Measurements from ENCODE around the gene ALLC. TPM values are rescaled to one million over a fixed set of nuclear protein-coding genes. Genes with fewer than 3 reads are reported as not detected.

ALLC gene
- total and polyA plus RNA-seq, 8 donors: not detected

GRCh38 chr2:3674066-3674845 lies 16.3 kb downstream of the ALLC start:
- intact Hi-C loops (cut with DNase I; ENCODE audit: low total_unique reads): no loop called here
- H3K4me3 ChIP-seq: no peak overlapping the region
- H3K4me1 ChIP-seq: no peaks in the 10 kb centered on the region
- TF ChIP-seq POLR2AphosphoS5 (IDR thresholded peaks at IDR 0.05) (no peak), EP300 (IDR thresholded peaks at IDR 0.05) (no peak), POLR2A (IDR thresholded peaks at IDR 0.05) (no peak), CTCF (IDR thresholded peaks at IDR 0.05) (no peak)
- H3K9me3 ChIP-seq: no peaks in the 10 kb centered on the region
- 86 to 90% (median 86%) methylated on average over 9 of the region's 9 CpGs for WGBS, 5 donors
- DNase-seq: no peak
- H3K36me3 ChIP-seq: no peaks in the 10 kb centered on the region
- peaks cover 0 to 29% (median 0%) of the 10 kb centered on the region in 3 donors for H3K27me3 ChIP-seq
- H3K27ac ChIP-seq: no peak overlapping the region

GRCh38 chr2:3675687-3676086 lies 17.7 kb downstream of the ALLC start:
- peaks cover 0 to 22% (median 0%) of the 10 kb centered on the region in 3 donors for H3K27me3 ChIP-seq
- no peak overlapping the region for H3K27ac ChIP-seq
- no peaks in the 10 kb centered on the region for H3K9me3 ChIP-seq
- no peaks in the 10 kb centered on the region for H3K36me3 ChIP-seq
- no peaks in the 10 kb centered on the region for H3K4me1 ChIP-seq
- no peak for DNase-seq
- WGBS, 5 donors: 84 to 95% (median 90%) methylated on average over 4 of the region's 4 CpGs
- H3K4me3 ChIP-seq: no peak overlapping the region
- intact Hi-C loops (cut with DNase I; ENCODE audit: low total_unique reads): no loop called here
- TF ChIP-seq CTCF (IDR thresholded peaks at IDR 0.05) (no peak), EP300 (IDR thresholded peaks at IDR 0.05) (no peak), POLR2A (IDR thresholded peaks at IDR 0.05) (no peak), POLR2AphosphoS5 (IDR thresholded peaks at IDR 0.05) (no peak)

GRCh38 chr2:3677436-3677835 lies 19.4 kb downstream of the ALLC start:
- Histone ChIP-seq H3K27ac (no peak overlapping the region), H3K27me3 (peaks cover 0 to 13% (median 0%) of the 10 kb centered on the region in 3 donors), H3K4me1 (no peaks in the 10 kb centered on the region), H3K36me3 (no peaks in the 10 kb centered on the region), H3K9me3 (no peaks in the 10 kb centered on the region), H3K4me3 (no peak overlapping the region)
- DNase-seq: no peak
- intact Hi-C loops (cut with DNase I; ENCODE audit: low total_unique reads): no loop called here
- 80 to 89% (median 88%) methylated on average over 9 of the region's 9 CpGs for WGBS, 5 donors
- TF ChIP-seq CTCF (IDR thresholded peaks at IDR 0.05): no peak
- no peak for TF ChIP-seq POLR2AphosphoS5 (IDR thresholded peaks at IDR 0.05)
- no peak for TF ChIP-seq POLR2A (IDR thresholded peaks at IDR 0.05)
- TF ChIP-seq EP300 (IDR thresholded peaks at IDR 0.05): no peak

- Histone ChIP-seq H3K27ac (no peak overlapping the region), H3K36me3 (no peaks in the 10 kb centered on the region), H3K9me3 (no peaks in the 10 kb centered on the region), H3K27me3 (peaks cover 0 to 6% (median 0%) of the 10 kb centered on the region in 3 donors), H3K4me1 (no peaks in the 10 kb centered on the region), H3K4me3 (no peak overlapping the region)
- no peak for DNase-seq
- 72 to 87% (median 80%) methylated on average over 9 of the region's 9 CpGs for WGBS, 5 donors
- intact Hi-C loops (cut with DNase I; ENCODE audit: low total_unique reads): no loop called here
- no peak for TF ChIP-seq POLR2AphosphoS5 (IDR thresholded peaks at IDR 0.05)
- no peak for TF ChIP-seq CTCF (IDR thresholded peaks at IDR 0.05)
- TF ChIP-seq POLR2A (IDR thresholded peaks at IDR 0.05): no peak
- no peak for TF ChIP-seq EP300 (IDR thresholded peaks at IDR 0.05)
These were observed 20.2 kb downstream of the ALLC start for GRCh38 chr2:3678212-3678611.
